NCI-H146 treated with DMSO at 0.1 percent for 48 hours (cell line): ENCODE results near the gene HS1BP3.
A peak's percentile ranks its signal among the peaks of the same experiment; 100 is the strongest.

Experiments used
- DNase-seq: peaks from one replicate; lab custom pipeline; 2025; ENCODE audit not compliant: unreplicated experiment; lab: John Stamatoyannopoulos, UW

The HS1BP3 gene

GRCh38 chr2:20647738-20648137, 3.2 kb downstream of the HS1BP3 start:
- DNase-seq, result no peak

DNA sequence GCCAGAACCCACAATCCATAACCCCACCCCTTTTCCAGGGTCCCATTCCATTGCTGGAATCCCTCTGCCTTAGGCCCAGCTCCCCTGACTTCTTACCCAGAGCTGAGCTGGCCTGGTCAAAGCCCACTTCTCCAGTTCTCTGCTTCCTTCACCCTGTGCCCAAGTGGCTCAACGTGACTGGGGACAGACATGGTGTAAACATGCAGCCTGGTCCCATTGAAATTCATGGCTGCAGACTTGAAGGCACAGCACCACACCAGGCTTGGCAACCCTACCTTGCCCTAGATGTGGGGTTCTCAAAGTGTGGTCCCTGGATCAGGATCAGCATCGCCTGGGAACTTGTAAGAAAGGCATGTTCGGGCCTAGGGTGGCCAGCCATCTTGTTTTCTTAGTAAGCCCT, 3.7 kb downstream of the HS1BP3 start:
- DNase-seq, result no peak

DNA sequence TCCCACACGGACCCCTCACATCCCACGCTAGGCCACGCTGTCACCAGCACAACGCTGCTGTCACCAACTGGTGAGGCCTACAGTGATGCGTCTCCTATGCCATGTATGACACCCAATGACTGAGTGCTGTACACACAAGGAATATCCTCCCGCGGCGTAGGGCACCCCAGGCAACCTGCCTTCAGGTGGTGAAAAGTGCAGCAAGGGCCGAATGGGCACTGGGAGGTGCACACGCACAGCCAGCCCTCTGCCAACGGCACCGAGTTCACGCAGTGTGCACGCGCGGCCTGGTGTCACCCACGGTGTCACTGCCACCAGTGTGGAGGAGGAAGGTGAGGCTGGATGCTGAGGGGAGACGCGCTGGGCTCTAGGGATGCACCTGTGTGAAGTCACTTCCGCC, 4.5 kb downstream of the HS1BP3 start:
- no peak for DNase-seq

DNA sequence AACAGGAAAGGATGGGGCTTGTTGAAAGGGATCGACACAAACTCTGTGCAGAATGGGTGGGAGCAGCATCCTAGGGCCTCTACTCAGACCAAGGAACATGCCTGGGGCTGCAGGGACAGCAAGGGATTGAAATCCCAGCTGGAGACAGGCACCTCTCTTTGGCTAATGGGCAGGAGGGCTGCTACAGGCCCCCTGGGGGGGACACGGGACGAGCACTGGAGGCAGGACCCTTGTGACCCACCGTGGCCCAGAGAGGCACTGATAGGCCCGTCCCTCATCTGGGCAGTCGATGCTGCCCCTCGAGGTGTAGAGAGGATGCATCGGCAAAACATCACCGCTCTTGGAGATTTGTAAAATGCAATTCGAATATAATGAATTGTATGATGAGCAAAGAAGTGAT, 5.1 kb downstream of the HS1BP3 start:
- no peak for DNase-seq

DNA sequence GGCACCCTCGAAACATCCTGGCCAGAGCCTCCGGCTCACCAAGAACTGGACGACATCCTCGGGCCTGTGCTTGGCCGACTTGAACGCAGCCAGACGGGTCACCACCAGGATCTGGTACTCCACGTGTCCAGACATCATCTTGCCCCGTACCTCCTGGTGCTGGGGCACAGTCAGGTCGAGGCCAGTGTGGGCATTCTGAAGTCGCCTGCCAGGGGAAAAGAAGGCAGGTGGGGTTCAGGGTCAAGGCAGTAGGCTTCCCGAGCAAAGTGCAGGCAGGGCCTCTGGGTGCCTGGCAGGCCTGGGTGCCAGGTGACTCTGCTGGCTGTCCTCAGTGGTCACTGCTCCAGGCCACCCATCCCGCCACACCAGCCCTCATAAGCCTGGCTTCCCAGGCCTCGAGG, 5.6 kb downstream of the HS1BP3 start:
- no peak for DNase-seq

GRCh38 chr2:20643826-20644225, 7.1 kb downstream of the HS1BP3 start:
- no peak for DNase-seq

- no peak for DNase-seq
These were observed 7.8 kb downstream of the HS1BP3 start for GRCh38 chr2:20643060-20643459.

- peak; percentile 5 for DNase-seq
These were observed 8.6 kb downstream of the HS1BP3 start for GRCh38 chr2:20642055-20642971.

DNA sequence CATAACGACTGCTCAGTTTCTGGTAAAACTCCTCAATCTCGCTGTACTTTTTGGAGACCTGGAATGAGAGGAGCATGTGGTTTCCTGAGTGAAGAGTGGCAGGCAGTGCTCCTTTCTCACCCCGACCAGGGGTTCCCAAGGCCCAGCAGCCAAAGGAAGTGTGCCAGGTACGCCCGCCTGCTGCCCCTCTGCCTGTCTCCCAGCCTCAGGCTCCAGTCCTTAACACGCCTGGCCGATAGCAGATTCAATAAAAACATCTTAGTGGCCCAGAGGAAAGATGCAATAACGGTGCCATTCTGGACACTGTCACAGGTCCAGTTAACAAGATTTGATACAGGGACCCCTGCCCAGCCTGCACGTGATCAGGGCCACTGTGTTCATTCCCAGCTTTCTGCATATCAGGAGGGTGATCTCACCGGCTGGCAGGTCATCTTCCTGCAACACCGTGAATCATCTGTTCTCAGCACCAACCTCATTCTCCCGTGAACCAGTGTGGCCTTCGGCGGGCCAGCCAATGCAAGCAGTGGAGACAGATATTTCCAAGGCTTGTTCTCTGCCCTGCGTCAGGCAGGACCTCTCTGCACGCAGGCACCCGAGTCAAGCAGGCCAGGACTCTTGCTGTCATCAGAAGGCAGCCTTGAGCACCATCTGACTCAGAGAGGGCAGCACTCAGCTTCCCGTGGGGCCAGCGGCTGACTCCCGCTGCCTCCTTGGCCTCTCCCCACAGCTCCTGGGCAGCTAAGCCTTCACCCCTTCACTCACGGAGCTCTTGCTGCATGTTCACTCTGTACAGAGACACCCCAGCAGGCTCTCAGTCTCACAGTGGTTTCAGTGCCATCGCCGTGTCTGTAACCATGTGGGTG, 9.5 kb downstream of the HS1BP3 start:
- no peak for DNase-seq

DNA sequence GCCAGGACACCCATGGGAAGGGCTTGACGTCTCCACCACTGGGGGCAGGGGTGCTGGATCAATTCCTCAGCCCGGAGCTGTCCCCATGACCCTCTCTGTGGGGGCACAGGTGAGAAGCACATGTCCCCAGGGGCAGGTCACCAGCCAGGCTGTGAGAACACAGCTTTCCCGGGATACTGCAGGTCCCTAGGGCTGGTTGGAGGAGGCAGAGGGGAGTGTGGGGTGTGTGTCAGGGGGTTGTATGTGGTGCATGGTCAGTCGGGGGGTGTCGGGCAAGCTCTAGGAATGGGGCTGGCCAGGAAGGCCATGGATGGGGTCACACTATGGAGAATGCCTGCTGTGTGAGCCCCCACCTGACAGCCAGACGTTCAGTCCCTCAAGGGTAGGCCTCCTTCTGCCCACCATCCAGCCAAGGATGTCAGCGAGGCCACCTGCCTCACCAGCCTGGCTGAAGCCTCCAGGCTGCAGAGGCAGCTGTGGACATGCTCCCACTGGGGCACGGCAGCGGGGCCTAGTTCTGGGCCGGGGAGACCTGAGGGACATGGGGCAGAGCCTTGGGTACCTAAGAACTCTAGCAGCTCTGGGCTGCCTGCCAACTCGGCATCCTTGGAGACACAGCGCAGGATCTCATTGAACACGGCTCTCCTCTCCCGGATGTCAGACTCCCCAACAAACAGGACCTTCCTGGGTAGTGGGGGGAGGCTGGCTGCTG, 10.3 kb downstream of the HS1BP3 start:
- DNase-seq, result no peak

DNA sequence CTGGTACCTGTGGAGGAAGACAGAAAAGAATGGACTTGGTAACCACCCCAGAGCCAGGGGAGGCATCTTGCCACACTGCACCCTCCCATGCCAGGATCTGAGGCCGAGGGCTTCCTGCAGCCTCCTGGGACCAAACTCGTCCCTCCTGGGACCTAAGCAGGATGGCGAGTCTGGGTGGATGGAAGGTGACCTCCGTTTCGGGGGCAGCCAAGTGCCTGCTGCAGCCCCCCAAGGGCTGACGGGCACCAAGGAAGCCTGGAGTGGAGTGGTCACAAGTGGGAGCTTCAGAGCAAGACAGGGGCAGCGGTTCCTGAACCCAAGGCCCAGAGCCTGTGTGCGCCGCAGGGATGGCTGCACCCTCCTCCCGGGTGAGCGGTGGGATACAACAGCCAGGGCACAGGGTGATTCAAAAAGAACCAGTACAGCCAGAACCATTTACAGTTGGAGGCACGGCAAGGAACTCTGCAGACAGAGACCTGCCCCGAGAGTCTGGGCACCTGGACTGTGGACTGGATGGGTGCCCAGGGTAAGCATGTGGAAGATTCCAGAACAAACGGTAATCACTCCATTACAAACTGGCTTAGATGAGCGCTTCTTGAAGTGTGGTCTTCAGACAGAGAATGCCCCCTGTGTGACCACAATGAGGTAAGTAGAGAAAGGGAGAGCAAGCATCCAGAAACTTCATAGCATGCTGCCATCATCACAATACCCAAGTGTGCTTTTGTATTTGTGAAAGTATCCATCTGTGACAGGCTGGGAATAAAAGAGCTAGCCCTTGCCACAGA, 12.1 kb downstream of the HS1BP3 start:
- DNase-seq, result no peak

- DNase-seq, result no peak
These were observed 12.9 kb downstream of the HS1BP3 start for GRCh38 chr2:20638014-20638413.

GRCh38 chr2:20637147-20637546, 13.8 kb downstream of the HS1BP3 start:
- DNase-seq, result no peak

- peak; percentile 27 for DNase-seq
These were observed 15.0 kb downstream of the HS1BP3 start for GRCh38 chr2:20635675-20636584.

GRCh38 chr2:20635113-20635510, 15.8 kb downstream of the HS1BP3 start:
- DNase-seq, result no peak

DNA sequence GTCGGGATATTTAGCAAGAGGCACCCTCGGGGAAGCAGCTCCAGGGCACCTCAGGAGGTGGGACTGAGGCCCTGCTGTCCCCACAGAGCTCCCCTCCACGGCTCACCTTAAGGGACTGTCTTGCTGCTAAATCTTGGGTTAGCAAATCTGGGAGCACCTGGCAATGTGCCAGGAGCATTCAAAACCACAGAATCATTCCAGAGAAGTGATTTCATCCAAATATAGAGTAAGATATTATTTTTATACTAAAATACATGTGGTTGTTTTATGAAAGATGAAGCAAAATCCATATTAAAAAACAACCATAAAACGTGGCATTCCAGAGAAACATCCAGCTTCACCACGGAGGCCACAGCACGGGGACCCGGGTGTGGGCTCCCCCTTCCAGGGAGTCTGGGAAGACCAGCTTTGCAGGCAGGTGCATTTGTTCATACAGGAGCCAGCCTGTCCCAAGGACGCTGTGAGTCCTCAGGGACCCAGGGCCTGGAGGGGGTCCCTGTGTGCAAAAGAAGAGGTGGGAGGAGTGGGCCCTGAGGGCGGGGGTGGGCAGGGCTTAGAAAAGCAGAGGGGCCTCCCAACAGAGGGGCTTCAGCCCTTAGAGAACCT, 16.3 kb downstream of the HS1BP3 start:
- DNase-seq, result no peak

DNA sequence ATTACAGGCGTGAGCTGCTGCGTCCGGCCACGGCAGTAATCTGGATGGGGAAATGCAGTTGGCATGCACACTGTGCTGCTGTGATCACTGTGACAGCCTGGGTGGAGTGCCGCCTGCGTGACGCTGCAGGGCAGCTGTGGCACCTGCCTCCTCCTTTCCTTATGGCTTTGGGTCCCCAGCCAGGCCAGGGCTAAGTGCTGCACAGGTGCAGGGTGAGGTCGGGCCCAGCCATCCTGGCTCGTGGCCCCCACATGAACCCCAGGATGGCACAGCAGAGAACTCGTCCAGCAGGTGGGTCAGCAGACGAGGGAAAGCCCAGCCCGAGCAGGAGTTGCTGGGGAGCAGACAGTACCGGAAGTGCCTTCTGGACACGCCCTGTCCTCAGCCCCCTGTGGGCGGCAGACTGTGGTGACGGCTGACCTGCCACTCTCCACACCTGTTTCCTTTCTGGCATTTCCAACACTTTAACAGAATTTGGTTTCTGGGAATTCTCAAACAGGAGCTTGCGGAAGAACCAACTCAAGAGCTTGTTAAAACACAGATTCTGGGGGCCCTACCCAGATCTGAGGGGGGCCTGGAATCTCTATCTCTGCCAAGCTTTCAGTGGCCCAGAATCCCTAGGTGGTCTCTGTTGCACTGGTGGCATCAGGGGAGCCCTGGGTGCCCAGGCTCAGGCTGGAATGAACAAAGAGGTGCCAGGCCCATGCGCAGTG, 16.9 kb downstream of the HS1BP3 start:
- no peak for DNase-seq

- no peak for DNase-seq
These were observed 17.9 kb downstream of the HS1BP3 start for GRCh38 chr2:20633001-20633400.
